A549 (cell line): ENCODE results near the gene DDX27. TPM values are rescaled to one million over a fixed set of nuclear protein-coding genes. Genes with fewer than 3 reads are reported as not detected.

ENCODE experiments used
- ATAC-seq, 2 experiments: fragments of 200-7000 bp in 1 of 2; fragments of >200 bp in 1 of 2; cut with Nextera tagmentation in 1 of 2; cut with Tn5 transposase in 1 of 2; 3 replicates each; pipeline versions ENCODE4 v1.8.0 to v1.9.1; 2018 to 2020; ENCODE audit warnings: mild to moderate bottlenecking in 1 of 2, moderate library complexity in 1 of 2
- CTCF ChIA-PET: fragments of 300-600 bp; sonication (Branson Sonifier 250); formaldehyde crosslinking; extraction: SDS; loops from one replicate; lab custom pipeline; 2021; ENCODE audit warnings: antibody characterized with exemption, inconsistent platforms; lab: Yijun Ruan, JAX
- POLR2A ChIA-PET: fragments of 350-600 bp; formaldehyde crosslinking; extraction: SDS; loops from one replicate; lab custom pipeline; 2021; ENCODE audit warnings: antibody characterized with exemption, inconsistent platforms; lab: Yijun Ruan, JAX
- DNase-seq, 2 experiments: peaks; one replicate each; pipeline versions ENCODE4 v3.0.0 to v3.0.0-alpha.2; 2011 to 2016; ENCODE audit warnings: low read depth in 1 of 2, low spot score in 1 of 2
- FAIRE-seq: peaks from 2 replicates; lab custom pipeline; 2011; peaks lifted over from hg19 to GRCh38; lab: Jason Lieb, UNC
- H3K27ac ChIP-seq, 2 experiments: fragments of >200 bp; sonication (Bioruptor Twin); formaldehyde crosslinking; 3 replicates each; pipeline ENCODE4 v1.5.1; 2016 to 2017
- H3K4me1 ChIP-seq: fragments of >200 bp; sonication (Bioruptor Twin); formaldehyde crosslinking; 3 replicates; pipeline ENCODE4 v1.6.1; 2016
- H3K4me2 ChIP-seq: fragments of >200 bp; sonication (Bioruptor Twin); formaldehyde crosslinking; 3 replicates; pipeline ENCODE4 v1.6.1; 2016
- H3K4me3 ChIP-seq: fragments of >200 bp; sonication (Bioruptor Twin); formaldehyde crosslinking; 3 replicates; pipeline ENCODE4 v1.5.1; 2016
- H3K9me3 ChIP-seq: fragments of >200 bp; sonication (Bioruptor Twin); formaldehyde crosslinking; 3 replicates; pipeline ENCODE4 v1.6.1; 2016
- CEBPB ChIP-seq, 2 experiments: fragments of >200 bp in 1 of 2; sonication (Bioruptor Twin) in 1 of 2; formaldehyde crosslinking in 1 of 2; IDR thresholded peaks; 2 replicates each; pipeline ENCODE4 v1.6.1; 2012 to 2016
- CHD2 ChIP-seq: fragments of 150-350 bp; IDR thresholded peaks from 2 replicates; pipeline ENCODE4 v1.6.1; 2014; ENCODE audit warnings: low read length; ENCODE audit not compliant: partially characterized antibody
- EHF ChIP-seq: fragments of 250-450 bp; sonication (Bioruptor Pico); IDR thresholded peaks from 2 replicates; pipeline ENCODE4 v1.5.0; 2020; ENCODE audit warnings: mild to moderate bottlenecking
- EHMT2 ChIP-seq: fragments of 200-600 bp; sonication (generic); IDR thresholded peaks from 2 replicates; pipeline ENCODE4 v1.6.1; 2016; ENCODE audit warnings: antibody characterized with exemption, low read depth, mild to moderate bottlenecking, moderate library complexity
- EP300 ChIP-seq, 2 experiments: fragments of >200 bp; sonication (Bioruptor Twin); formaldehyde crosslinking; IDR thresholded peaks; 2 replicates in 1 of 2; 3 replicates in 1 of 2; pipeline ENCODE4 v1.6.1; 2016 to 2017
- ESRRA ChIP-seq: fragments of 150-350 bp; IDR thresholded peaks from 2 replicates; pipeline ENCODE4 v1.6.1; 2014; ENCODE audit warnings: mild to moderate bottlenecking, low read length, borderline replicate concordance
- GATA3 ChIP-seq: IDR thresholded peaks from 2 replicates; pipeline ENCODE4 v1.6.1; 2012; ENCODE audit warnings: borderline replicate concordance
- HEYL ChIP-seq: fragments of 250-450 bp; sonication (Bioruptor Pico); IDR thresholded peaks from 2 replicates; pipeline ENCODE4 v1.8.0; 2021; ENCODE audit warnings: mild to moderate bottlenecking, moderate library complexity
- HOXA7 ChIP-seq: fragments of 250-450 bp; sonication (Bioruptor Pico); IDR thresholded peaks from 2 replicates; pipeline ENCODE4 v1.5.0; 2020; ENCODE audit warnings: mild to moderate bottlenecking, moderate library complexity
- HOXB5 ChIP-seq: fragments of 250-450 bp; sonication (Bioruptor Pico); IDR thresholded peaks from 2 replicates; pipeline ENCODE4 v1.5.0; 2020; ENCODE audit warnings: mild to moderate bottlenecking, moderate library complexity
- JUN ChIP-seq, 2 experiments: fragments of >200 bp; sonication (Bioruptor Twin); formaldehyde crosslinking; IDR thresholded peaks; 2 replicates in 1 of 2; 3 replicates in 1 of 2; pipeline ENCODE4 v1.6.1; 2016 to 2017
- KDM1A ChIP-seq: fragments of 200-600 bp; sonication (generic); IDR thresholded peaks from 2 replicates; pipeline ENCODE4 v1.6.1; 2016; ENCODE audit warnings: low read depth, mild to moderate bottlenecking
- KDM5A ChIP-seq: fragments of 200-600 bp; sonication (generic); IDR thresholded peaks from 2 replicates; pipeline ENCODE4 v1.6.1; 2016; ENCODE audit warnings: antibody characterized with exemption, mild to moderate bottlenecking
- MAZ ChIP-seq: fragments of 150-350 bp; IDR thresholded peaks from 2 replicates; pipeline ENCODE4 v1.6.1; 2014; ENCODE audit warnings: antibody characterized with exemption, low read depth, low read length, borderline replicate concordance
- NFE2L2 ChIP-seq: fragments of 150-350 bp; conservative IDR thresholded peaks from 2 replicates; pipeline ENCODE4 v1.6.1; 2014; ENCODE audit warnings: low read length
- PHF8 ChIP-seq: fragments of 200-600 bp; sonication (generic); IDR thresholded peaks from 2 replicates; pipeline ENCODE4 v1.6.1; 2016; ENCODE audit warnings: low read depth, mild to moderate bottlenecking, antibody characterized with exemption, moderate library complexity, borderline replicate concordance
- POLR2A ChIP-seq: IDR thresholded peaks from 2 replicates; pipeline ENCODE4 v1.6.1; 2012; ENCODE audit warnings: mild to moderate bottlenecking, low read length
- RARB ChIP-seq: fragments of 250-450 bp; sonication (Bioruptor Pico); IDR thresholded peaks from 2 replicates; pipeline ENCODE4 v1.8.0; 2021; ENCODE audit warnings: mild to moderate bottlenecking, moderate library complexity
- RCOR1 ChIP-seq: fragments of 150-350 bp; IDR thresholded peaks from 2 replicates; pipeline ENCODE4 v1.6.1; 2014; ENCODE audit warnings: antibody characterized with exemption, low read length, low read depth
- RFX5 ChIP-seq: fragments of 450-650 bp; IDR thresholded peaks from 2 replicates; pipeline ENCODE4 v1.7.1; 2014; ENCODE audit warnings: antibody characterized with exemption, mild to moderate bottlenecking, moderate library complexity
- RNF2 ChIP-seq: fragments of 200-600 bp; sonication (generic); IDR thresholded peaks from 2 replicates; pipeline ENCODE4 v1.6.1; 2016; ENCODE audit warnings: low read depth, mild to moderate bottlenecking, antibody characterized with exemption, moderate library complexity, borderline replicate concordance
- SREBF2 ChIP-seq: fragments of 450-650 bp; IDR thresholded peaks from 2 replicates; pipeline ENCODE4 v1.6.1; 2014; ENCODE audit warnings: mild to moderate bottlenecking, moderate library complexity
- TFCP2L1 ChIP-seq: fragments of 250-450 bp; sonication (Bioruptor Pico); IDR thresholded peaks from 2 replicates; pipeline ENCODE4 v1.5.0; 2021; ENCODE audit warnings: mild to moderate bottlenecking
- TP53 ChIP-seq: fragments of 250-450 bp; sonication (Bioruptor Pico); IDR thresholded peaks from 2 replicates; pipeline ENCODE4 v1.5.0; 2021; ENCODE audit warnings: mild to moderate bottlenecking, moderate library complexity
- ZC3H11A ChIP-seq: fragments of 450-650 bp; IDR thresholded peaks from 2 replicates; pipeline ENCODE4 v1.6.1; 2014; ENCODE audit warnings: antibody characterized with exemption, mild to moderate bottlenecking
- WGBS: methylation state at CpG from one replicate; pipeline ENCODE4 v1.1.6; 2017; ENCODE audit errors: missing lambda C conversion rate; 5-methylcytosine and 5-hydroxymethylcytosine counted together
- polyA plus RNA-seq, 4 experiments: library from polyadenylated mRNA; depleted of rRNA in 3 of 4; stranded (reverse); fragments of >200 nt; fragmentation: RNase III in 1 of 4; extraction: RNeasy Plus Mini Kit Qiagen cat#74134 plus additional on column Dnase treatment in 1 of 4; gene quantifications; 2 replicates in 3 of 4; 3 replicates in 1 of 4; pipeline ENCODE4 v1.2.3, GENCODE V29; 2011 to 2017
- TF ChIP-seq, protein P1 (sequence below): fragments of 450-650 bp; IDR thresholded peaks from 2 replicates; pipeline ENCODE4 v1.6.1; 2014; ENCODE audit warnings: antibody characterized with exemption
- TF ChIP-seq, protein P2 (sequence below): fragments of 150-350 bp; IDR thresholded peaks from 2 replicates; pipeline ENCODE4 v1.6.1; 2014; ENCODE audit warnings: low read depth, mild to moderate bottlenecking, low read length
- TF ChIP-seq, protein P3 (sequence below): fragments of >200 bp; sonication (Bioruptor Twin); formaldehyde crosslinking; IDR thresholded peaks from 3 replicates; pipeline ENCODE4 v1.6.1; 2016
- TF ChIP-seq, protein P4 (sequence below): fragments of 250-450 bp; sonication (Bioruptor Pico); IDR thresholded peaks from 2 replicates; pipeline ENCODE4 v1.5.0; 2021; ENCODE audit warnings: mild to moderate bottlenecking, moderate library complexity, borderline replicate concordance
- TF ChIP-seq, protein P5 (sequence below): IDR thresholded peaks from 2 replicates; pipeline ENCODE4 v1.6.1; 2012; ENCODE audit warnings: low read depth, borderline replicate concordance
- TF ChIP-seq, protein P6 (sequence below): fragments of 200-600 bp; sonication (generic); IDR thresholded peaks from 2 replicates; pipeline ENCODE4 v1.6.1; 2016; ENCODE audit warnings: antibody characterized with exemption, mild to moderate bottlenecking, moderate library complexity

The DDX27 gene
- polyA plus RNA-seq, 2 of the 4 experiments (the other 2 are of a cell fraction), result 69.3 TPM

DNA sequence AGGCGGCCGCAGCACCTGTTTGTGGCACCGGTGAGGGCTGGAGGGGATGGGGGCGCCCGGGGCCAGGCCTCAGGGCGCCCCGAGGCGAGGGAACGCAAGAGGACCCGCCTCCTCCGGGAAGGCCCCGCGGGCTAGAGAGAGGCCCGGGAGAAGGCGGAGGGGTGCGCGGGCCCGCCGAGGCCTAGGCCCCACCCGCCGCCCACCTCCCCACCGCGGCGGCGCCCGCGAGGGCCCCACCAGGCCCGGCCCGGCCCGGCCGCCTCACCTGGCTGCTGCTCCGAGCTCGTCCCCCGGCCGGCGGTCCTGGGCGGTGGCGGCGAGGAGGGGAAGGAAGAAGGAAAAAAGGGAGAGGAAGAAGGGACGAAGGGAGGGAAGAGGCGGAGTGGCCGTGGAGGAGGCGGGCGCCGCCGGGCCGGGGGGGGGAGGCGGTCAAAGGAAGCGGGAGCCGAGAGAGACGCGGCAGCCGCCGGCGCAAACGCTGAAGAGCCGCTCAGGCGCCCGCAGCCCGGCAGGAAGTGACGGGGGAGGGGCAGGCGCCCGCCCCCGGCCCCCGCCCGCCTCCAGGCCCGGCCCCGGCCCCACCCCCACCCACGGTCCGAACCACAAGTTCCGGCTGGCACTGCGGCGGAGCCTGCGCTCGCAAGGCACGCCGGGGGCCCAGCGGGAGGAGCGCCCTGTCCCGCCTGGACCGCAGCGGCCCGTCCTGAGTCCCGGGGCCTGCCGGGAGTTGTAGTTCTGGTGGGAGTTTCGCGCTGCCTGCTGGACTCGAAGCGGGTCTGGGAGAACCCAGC lies 31.2 kb upstream of the DDX27 start, which contains the start of gene STAU1:
Gene STAU1, minus strand, starts transcription at position 484 of the 791 bp plus-strand sequence. CDS start 22,133 bp downstream, outside the sequence.
- POLR2A ChIA-PET, result interaction anchor here (1.0 to 2.6 kb wide), 3 partner anchors 9 to 141 kb away, joined by 4 to 12 read pairs (median 4); partner anchors contain the start of gene DDX27
- H3K4me1 ChIP-seq, result peaks cover 35% of the 10 kb centered on the region
- DNase-seq, result peak; percentile 96
- TF ChIP-seq, protein P1, sequence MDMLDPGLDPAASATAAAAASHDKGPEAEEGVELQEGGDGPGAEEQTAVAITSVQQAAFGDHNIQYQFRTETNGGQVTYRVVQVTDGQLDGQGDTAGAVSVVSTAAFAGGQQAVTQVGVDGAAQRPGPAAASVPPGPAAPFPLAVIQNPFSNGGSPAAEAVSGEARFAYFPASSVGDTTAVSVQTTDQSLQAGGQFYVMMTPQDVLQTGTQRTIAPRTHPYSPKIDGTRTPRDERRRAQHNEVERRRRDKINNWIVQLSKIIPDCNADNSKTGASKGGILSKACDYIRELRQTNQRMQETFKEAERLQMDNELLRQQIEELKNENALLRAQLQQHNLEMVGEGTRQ, result no peak
- TF ChIP-seq, protein P2, sequence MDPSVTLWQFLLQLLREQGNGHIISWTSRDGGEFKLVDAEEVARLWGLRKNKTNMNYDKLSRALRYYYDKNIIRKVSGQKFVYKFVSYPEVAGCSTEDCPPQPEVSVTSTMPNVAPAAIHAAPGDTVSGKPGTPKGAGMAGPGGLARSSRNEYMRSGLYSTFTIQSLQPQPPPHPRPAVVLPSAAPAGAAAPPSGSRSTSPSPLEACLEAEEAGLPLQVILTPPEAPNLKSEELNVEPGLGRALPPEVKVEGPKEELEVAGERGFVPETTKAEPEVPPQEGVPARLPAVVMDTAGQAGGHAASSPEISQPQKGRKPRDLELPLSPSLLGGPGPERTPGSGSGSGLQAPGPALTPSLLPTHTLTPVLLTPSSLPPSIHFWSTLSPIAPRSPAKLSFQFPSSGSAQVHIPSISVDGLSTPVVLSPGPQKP, result no peak
- TF ChIP-seq RFX5, result no peak
- TF ChIP-seq MAZ, result no peak
- TF ChIP-seq EHMT2, result no peak
- TF ChIP-seq, protein P3, sequence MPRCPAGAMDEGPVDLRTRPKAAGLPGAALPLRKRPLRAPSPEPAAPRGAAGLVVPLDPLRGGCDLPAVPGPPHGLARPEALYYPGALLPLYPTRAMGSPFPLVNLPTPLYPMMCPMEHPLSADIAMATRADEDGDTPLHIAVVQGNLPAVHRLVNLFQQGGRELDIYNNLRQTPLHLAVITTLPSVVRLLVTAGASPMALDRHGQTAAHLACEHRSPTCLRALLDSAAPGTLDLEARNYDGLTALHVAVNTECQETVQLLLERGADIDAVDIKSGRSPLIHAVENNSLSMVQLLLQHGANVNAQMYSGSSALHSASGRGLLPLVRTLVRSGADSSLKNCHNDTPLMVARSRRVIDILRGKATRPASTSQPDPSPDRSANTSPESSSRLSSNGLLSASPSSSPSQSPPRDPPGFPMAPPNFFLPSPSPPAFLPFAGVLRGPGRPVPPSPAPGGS, result peak; percentile 79; the same call in 2 of the 3 replicates
- TF ChIP-seq CEBPB (IDR thresholded peaks at IDR 0.05), result no peak
- no peak for TF ChIP-seq NFE2L2
- TF ChIP-seq, protein P4, sequence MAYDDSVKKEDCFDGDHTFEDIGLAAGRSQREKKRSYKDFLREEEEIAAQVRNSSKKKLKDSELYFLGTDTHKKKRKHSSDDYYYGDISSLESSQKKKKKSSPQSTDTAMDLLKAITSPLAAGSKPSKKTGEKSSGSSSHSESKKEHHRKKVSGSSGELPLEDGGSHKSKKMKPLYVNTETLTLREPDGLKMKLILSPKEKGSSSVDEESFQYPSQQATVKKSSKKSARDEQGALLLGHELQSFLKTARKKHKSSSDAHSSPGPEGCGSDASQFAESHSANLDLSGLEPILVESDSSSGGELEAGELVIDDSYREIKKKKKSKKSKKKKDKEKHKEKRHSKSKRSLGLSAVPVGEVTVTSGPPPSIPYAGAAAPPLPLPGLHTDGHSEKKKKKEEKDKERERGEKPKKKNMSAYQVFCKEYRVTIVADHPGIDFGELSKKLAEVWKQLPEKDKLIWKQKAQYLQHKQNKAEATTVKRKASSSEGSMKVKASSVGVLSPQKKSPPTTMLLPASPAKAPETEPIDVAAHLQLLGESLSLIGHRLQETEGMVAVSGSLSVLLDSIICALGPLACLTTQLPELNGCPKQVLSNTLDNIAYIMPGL (CRISPR knock-in tag), result no peak
- TF ChIP-seq, protein P5, sequence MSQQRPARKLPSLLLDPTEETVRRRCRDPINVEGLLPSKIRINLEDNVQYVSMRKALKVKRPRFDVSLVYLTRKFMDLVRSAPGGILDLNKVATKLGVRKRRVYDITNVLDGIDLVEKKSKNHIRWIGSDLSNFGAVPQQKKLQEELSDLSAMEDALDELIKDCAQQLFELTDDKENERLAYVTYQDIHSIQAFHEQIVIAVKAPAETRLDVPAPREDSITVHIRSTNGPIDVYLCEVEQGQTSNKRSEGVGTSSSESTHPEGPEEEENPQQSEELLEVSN, result no peak
- no peak for TF ChIP-seq RCOR1
- no peak for TF ChIP-seq HOXA7 (CRISPR knock-in tag)
- TF ChIP-seq KDM5A, result no peak
- TF ChIP-seq SREBF2, result no peak
- no peak for TF ChIP-seq EHF (CRISPR knock-in tag)
- TF ChIP-seq RARB (CRISPR knock-in tag), result no peak
- TF ChIP-seq PHF8, result peak; percentile 64; the same call in 1 of the 2 replicates
- peak; percentile 72 to 93; a peak in 4 of 5 replicates for TF ChIP-seq JUN (IDR thresholded peaks at IDR 0.05)
- TF ChIP-seq TFCP2L1 (CRISPR knock-in tag), result no peak
- no peak for TF ChIP-seq ESRRA
- TF ChIP-seq GATA3, result no peak
- TF ChIP-seq POLR2A, result peak; percentile 68
- no peak for TF ChIP-seq KDM1A
- no peak for TF ChIP-seq TP53 (CRISPR knock-in tag)
- TF ChIP-seq EP300 (IDR thresholded peaks at IDR 0.05), result no peak; a peak in 1 of 5 replicates
- no peak for TF ChIP-seq RNF2
- no peak for TF ChIP-seq HEYL (CRISPR knock-in tag)
- no peak for TF ChIP-seq ZC3H11A
- 0 out of 2 replicates have a peak, but pooled peaks have one; percentile 31 for TF ChIP-seq HOXB5 (CRISPR knock-in tag)
- TF ChIP-seq, protein P6, sequence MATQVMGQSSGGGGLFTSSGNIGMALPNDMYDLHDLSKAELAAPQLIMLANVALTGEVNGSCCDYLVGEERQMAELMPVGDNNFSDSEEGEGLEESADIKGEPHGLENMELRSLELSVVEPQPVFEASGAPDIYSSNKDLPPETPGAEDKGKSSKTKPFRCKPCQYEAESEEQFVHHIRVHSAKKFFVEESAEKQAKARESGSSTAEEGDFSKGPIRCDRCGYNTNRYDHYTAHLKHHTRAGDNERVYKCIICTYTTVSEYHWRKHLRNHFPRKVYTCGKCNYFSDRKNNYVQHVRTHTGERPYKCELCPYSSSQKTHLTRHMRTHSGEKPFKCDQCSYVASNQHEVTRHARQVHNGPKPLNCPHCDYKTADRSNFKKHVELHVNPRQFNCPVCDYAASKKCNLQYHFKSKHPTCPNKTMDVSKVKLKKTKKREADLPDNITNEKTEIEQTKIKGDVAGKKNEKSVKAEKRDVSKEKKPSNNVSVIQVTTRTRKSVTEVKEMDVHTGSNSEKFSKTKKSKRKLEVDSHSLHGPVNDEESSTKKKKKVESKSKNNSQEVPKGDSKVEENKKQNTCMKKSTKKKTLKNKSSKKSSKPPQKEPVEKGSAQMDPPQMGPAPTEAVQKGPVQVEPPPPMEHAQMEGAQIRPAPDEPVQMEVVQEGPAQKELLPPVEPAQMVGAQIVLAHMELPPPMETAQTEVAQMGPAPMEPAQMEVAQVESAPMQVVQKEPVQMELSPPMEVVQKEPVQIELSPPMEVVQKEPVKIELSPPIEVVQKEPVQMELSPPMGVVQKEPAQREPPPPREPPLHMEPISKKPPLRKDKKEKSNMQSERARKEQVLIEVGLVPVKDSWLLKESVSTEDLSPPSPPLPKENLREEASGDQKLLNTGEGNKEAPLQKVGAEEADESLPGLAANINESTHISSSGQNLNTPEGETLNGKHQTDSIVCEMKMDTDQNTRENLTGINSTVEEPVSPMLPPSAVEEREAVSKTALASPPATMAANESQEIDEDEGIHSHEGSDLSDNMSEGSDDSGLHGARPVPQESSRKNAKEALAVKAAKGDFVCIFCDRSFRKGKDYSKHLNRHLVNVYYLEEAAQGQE, result no peak
- no peak for TF ChIP-seq CHD2
- TF ChIP-seq, all 56 proteins: peak for 5
- FAIRE-seq (no peak), ATAC-seq (peak; percentile 97 to 99)
- Histone ChIP-seq H3K9me3 (no peaks in the 10 kb centered on the region), H3K27ac (peak within 1 kb of the TSS; percentile 98 to 99), H3K4me2 (peak within 1 kb of the TSS; percentile 85), H3K4me3 (peak within 1 kb of the TSS; percentile 93)
- CTCF ChIA-PET, result interaction anchor here (1.7 to 2.2 kb wide), 2 partner anchors 29 to 55 kb away, joined by 10 to 13 read pairs; no protein-coding TSS in a partner anchor
- 2% methylated on average over 31 of the region's 89 CpGs for WGBS
